Stimulated activated CD4-positive, alpha-beta T cell treated with anti-CD3 and anti-CD28 coated beads, Interleukin-2, amount 100 ng/mL, for 4 hours (primary cell): ENCODE data around the gene SNPH.

Experiments used
- DNase-seq: peaks from one replicate; pipeline ENCODE4 v3.0.0-alpha.2; 2020; ENCODE audit warnings: low read depth

The SNPH gene

GRCh38 chr20:1264727-1265126 lies 1.4 kb upstream of the SNPH start:
- DNase-seq, result no peak

GRCh38 chr20:1265226-1265915 lies 723 bp upstream of the SNPH start:
- no peak for DNase-seq

GRCh38 chr20:1265916-1266166 lies 253 bp upstream of the SNPH start:
- DNase-seq, result no peak

GRCh38 chr20:1267161-1267560 lies 1.1 kb downstream of the SNPH start:
- DNase-seq, result no peak

GRCh38 chr20:1267809-1268374 lies 1.8 kb downstream of the SNPH start:
- no peak for DNase-seq

- no peak for DNase-seq
Measured at GRCh38 chr20:1269235-1269634, 3.1 kb downstream of the SNPH start.

- DNase-seq, result no peak
Measured at GRCh38 chr20:1269850-1270249, 3.8 kb downstream of the SNPH start.

GRCh38 chr20:1272368-1273100 lies 6.4 kb downstream of the SNPH start:
- no peak for DNase-seq

GRCh38 chr20:1273366-1273765 lies 7.3 kb downstream of the SNPH start:
- no peak for DNase-seq

- no peak for DNase-seq
Measured at GRCh38 chr20:1274485-1275311, 8.6 kb downstream of the SNPH start.

- DNase-seq, result no peak
Measured at GRCh38 chr20:1275919-1276318, 9.8 kb downstream of the SNPH start.

- DNase-seq, result no peak
Measured at GRCh38 chr20:1277529-1278322, 11.6 kb downstream of the SNPH start.

- DNase-seq, result no peak
Measured at GRCh38 chr20:1278993-1279392, 12.9 kb downstream of the SNPH start.

GRCh38 chr20:1280195-1281102 lies 14.4 kb downstream of the SNPH start:
- no peak for DNase-seq

GRCh38 chr20:1281279-1282057 lies 15.4 kb downstream of the SNPH start:
- no peak for DNase-seq

- no peak for DNase-seq
Measured at GRCh38 chr20:1282966-1283365, 16.9 kb downstream of the SNPH start.

- DNase-seq, result no peak
Measured at GRCh38 chr20:1283522-1284510, 17.7 kb downstream of the SNPH start.

GRCh38 chr20:1286267-1287024 lies 20.4 kb downstream of the SNPH start:
- peak; percentile 20 for DNase-seq
